ENCODE data around the gene IGIP. TPM values are rescaled to one million over a fixed set of nuclear protein-coding genes. Genes with fewer than 3 reads are reported as not detected.

The IGIP gene
- polyA plus RNA-seq, 1 donor (not counting 4 experiments of a cell fraction or from before 2014, with no cell fraction given), result 1.5 TPM

DNA sequence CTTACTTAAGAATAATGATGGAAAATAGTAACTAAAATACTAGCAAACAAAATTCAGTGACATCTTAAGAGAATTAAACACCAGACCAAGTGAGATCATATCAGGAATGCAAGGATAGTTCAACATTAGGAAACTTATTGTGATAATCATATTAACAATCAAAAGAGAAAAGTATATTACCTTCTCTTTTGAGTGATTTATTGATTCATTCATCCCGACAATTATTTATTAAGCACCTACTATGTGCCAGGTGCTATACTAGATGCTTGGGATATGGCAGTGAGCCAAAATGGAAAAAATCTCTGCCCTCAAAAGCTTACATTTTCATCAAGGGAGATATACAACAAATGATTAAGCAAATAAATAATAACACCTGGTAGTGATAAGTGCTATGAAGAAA, 35.5 kb upstream of the IGIP start:
- Histone ChIP-seq H3K9me3 (ENCODE audit: control insufficient read depth, low read depth, low read length) (no peaks in the 10 kb centered on the region), H2AFZ (ENCODE audit: control insufficient read depth, low read length) (no peak overlapping the region), H3K4me2 (ENCODE audit: control insufficient read depth, extremely low read depth, insufficient read depth, low read depth, low read length) (no peak overlapping the region), H3K79me2 (ENCODE audit: control insufficient read depth, insufficient read depth, low read length) (no peaks in the 10 kb centered on the region), H4K20me1 (ENCODE audit: control insufficient read depth, extremely low read depth, insufficient read depth, low read length) (no peaks in the 10 kb centered on the region), H3K9ac (ENCODE audit: control insufficient read depth, extremely low read depth, insufficient read depth, low read length) (no peak overlapping the region), H3K4me1 (ENCODE audit: control insufficient read depth, extremely low read depth, insufficient read depth, low read length) (no peaks in the 10 kb centered on the region), H3K27me3 (ENCODE audit: control insufficient read depth, extremely low read depth, insufficient read depth, low read length) (peaks cover 6% of the 10 kb centered on the region), H3K27ac (ENCODE audit: control insufficient read depth, insufficient read depth, low read length) (no peak overlapping the region), H3K4me3 (ENCODE audit: control insufficient read depth in 2 of 3, extremely low read depth in 1 of 3, insufficient read depth in 2 of 3, low read depth in 1 of 3, low read length in 3 of 3) (no peak overlapping the region), H3K36me3 (ENCODE audit: control insufficient read depth in 2 of 2, extremely low read depth in 1 of 2, insufficient read depth in 2 of 2, low read length in 2 of 2) (no peaks in the 10 kb centered on the region), H3K9me1 (ENCODE audit: control insufficient read depth, extremely low read depth, insufficient read depth, low read length) (no peaks in the 10 kb centered on the region)
- FAIRE-seq (no peak), DNase-seq (ENCODE audit: low read depth, low spot score) (no peak)
- dilution Hi-C loops (cut with MboI; ENCODE audit: extremely low pct_ligation_motif_present, low sequenced_read_pairs), result no loop called here
- TF ChIP-seq, protein P1, sequence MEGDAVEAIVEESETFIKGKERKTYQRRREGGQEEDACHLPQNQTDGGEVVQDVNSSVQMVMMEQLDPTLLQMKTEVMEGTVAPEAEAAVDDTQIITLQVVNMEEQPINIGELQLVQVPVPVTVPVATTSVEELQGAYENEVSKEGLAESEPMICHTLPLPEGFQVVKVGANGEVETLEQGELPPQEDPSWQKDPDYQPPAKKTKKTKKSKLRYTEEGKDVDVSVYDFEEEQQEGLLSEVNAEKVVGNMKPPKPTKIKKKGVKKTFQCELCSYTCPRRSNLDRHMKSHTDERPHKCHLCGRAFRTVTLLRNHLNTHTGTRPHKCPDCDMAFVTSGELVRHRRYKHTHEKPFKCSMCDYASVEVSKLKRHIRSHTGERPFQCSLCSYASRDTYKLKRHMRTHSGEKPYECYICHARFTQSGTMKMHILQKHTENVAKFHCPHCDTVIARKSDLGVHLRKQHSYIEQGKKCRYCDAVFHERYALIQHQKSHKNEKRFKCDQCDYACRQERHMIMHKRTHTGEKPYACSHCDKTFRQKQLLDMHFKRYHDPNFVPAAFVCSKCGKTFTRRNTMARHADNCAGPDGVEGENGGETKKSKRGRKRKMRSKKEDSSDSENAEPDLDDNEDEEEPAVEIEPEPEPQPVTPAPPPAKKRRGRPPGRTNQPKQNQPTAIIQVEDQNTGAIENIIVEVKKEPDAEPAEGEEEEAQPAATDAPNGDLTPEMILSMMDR (optimal IDR thresholded peaks at IDR 0.05 in 1 of 3, IDR thresholded peaks at IDR 0.05 in 1 of 3, conservative IDR thresholded peaks at IDR 0.05 in 1 of 3; ENCODE audit: extremely low read depth in 1 of 3, insufficient read depth in 2 of 3, low read length in 3 of 3), result no peak
- no peak for TF ChIP-seq EZH2 (IDR thresholded peaks at IDR 0.05; ENCODE audit: low read length)

DNA sequence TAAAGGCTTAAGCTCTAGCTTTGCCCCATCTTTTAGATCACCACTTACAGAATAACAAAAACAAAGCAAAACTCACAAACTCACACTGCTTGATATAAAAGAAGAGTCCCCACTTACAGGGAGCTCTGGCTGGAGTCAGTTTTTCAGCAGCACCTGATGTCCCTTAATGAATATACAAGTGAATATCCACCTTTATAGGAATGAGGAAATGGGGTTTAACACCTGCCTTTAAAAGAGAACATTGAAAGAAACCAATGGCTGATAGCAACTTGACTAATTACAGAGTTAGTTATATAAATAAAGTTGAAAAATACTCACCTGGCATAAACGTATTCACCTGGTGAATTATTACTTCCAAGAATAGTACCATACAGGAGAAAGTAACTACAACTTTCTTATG, 32.6 kb upstream of the IGIP start:
- Histone ChIP-seq H3K9me3 (ENCODE audit: control insufficient read depth, low read depth, low read length) (no peaks in the 10 kb centered on the region), H3K4me1 (ENCODE audit: control insufficient read depth, extremely low read depth, insufficient read depth, low read length) (no peaks in the 10 kb centered on the region), H3K4me2 (ENCODE audit: control insufficient read depth, extremely low read depth, insufficient read depth, low read depth, low read length) (no peak overlapping the region), H3K9ac (ENCODE audit: control insufficient read depth, extremely low read depth, insufficient read depth, low read length) (no peak overlapping the region), H4K20me1 (ENCODE audit: control insufficient read depth, extremely low read depth, insufficient read depth, low read length) (no peaks in the 10 kb centered on the region), H3K36me3 (ENCODE audit: control insufficient read depth in 2 of 2, extremely low read depth in 1 of 2, insufficient read depth in 2 of 2, low read length in 2 of 2) (no peaks in the 10 kb centered on the region), H3K4me3 (ENCODE audit: control insufficient read depth in 2 of 3, extremely low read depth in 1 of 3, insufficient read depth in 2 of 3, low read depth in 1 of 3, low read length in 3 of 3) (no peak overlapping the region), H3K27ac (ENCODE audit: control insufficient read depth, insufficient read depth, low read length) (no peak overlapping the region), H3K9me1 (ENCODE audit: control insufficient read depth, extremely low read depth, insufficient read depth, low read length) (no peaks in the 10 kb centered on the region), H3K27me3 (ENCODE audit: control insufficient read depth, extremely low read depth, insufficient read depth, low read length) (no peaks in the 10 kb centered on the region), H2AFZ (ENCODE audit: control insufficient read depth, low read length) (no peak overlapping the region), H3K79me2 (ENCODE audit: control insufficient read depth, insufficient read depth, low read length) (no peaks in the 10 kb centered on the region)
- no peak for DNase-seq (ENCODE audit: low read depth, low spot score)
- no peak for FAIRE-seq
- TF ChIP-seq EZH2 (IDR thresholded peaks at IDR 0.05; ENCODE audit: low read length), result no peak
- TF ChIP-seq, protein P1 (optimal IDR thresholded peaks at IDR 0.05 in 1 of 3, IDR thresholded peaks at IDR 0.05 in 1 of 3, conservative IDR thresholded peaks at IDR 0.05 in 1 of 3; ENCODE audit: extremely low read depth in 1 of 3, insufficient read depth in 2 of 3, low read length in 3 of 3), result no peak
- dilution Hi-C loops (cut with MboI; ENCODE audit: extremely low pct_ligation_motif_present, low sequenced_read_pairs), result no loop called here
